Heart right ventricle (tissue), 16 donors: Measurements from ENCODE around the gene DLGAP1. TPM values are rescaled to one million over a fixed set of nuclear protein-coding genes. Genes with fewer than 3 reads are reported as not detected.

Source experiments
- ATAC-seq, 8 donors: fragments of 200-7000 bp; cut with Tn5 transposase; one replicate each; pipeline ENCODE4 v1.9.1; 2020; ENCODE audit warnings: mild to moderate bottlenecking in 8 of 8, moderate library complexity in 8 of 8, moderate number of reproducible peaks in 1 of 8
- DNase-seq, 2 donors: peaks; one replicate each; pipeline ENCODE4 v3.0.0-alpha.2; 2020
- H3K27ac ChIP-seq, 10 donors: fragments of 200-600 bp; sonication (generic) in 2 of 10; one replicate each; pipeline versions ENCODE4 v1.5.0 to v1.8.0; 2020 to 2022; ENCODE audit warnings: mild to moderate bottlenecking in 3 of 10
- H3K27me3 ChIP-seq, 7 donors: fragments of 200-600 bp; one replicate each; pipeline ENCODE4 v1.8.0; 2021 to 2022; ENCODE audit warnings: mild to moderate bottlenecking in 2 of 7
- H3K36me3 ChIP-seq, 9 donors: fragments of 200-600 bp; sonication (generic) in 1 of 9; one replicate each; pipeline versions ENCODE4 v1.5.0 to v1.8.0; 2020 to 2022; ENCODE audit warnings: mild to moderate bottlenecking in 2 of 9
- H3K4me1 ChIP-seq, 9 donors: fragments of 200-600 bp; sonication (generic) in 1 of 9; one replicate each; pipeline versions ENCODE4 v1.5.0 to v1.8.0; 2020 to 2022; ENCODE audit warnings: mild to moderate bottlenecking in 4 of 9
- H3K4me3 ChIP-seq, 10 donors: fragments of 200-600 bp; sonication (generic) in 2 of 10; one replicate each; pipeline versions ENCODE4 v1.5.0 to v1.8.0; 2020 to 2022; ENCODE audit warnings: mild to moderate bottlenecking in 7 of 10, moderate library complexity in 2 of 10
- H3K9me3 ChIP-seq, 11 donors: fragments of 200-600 bp in 10 of 11; sonication (generic) in 2 of 11; one replicate each; pipeline versions ENCODE4 v1.5.0 to v1.8.0; 2013 to 2022; ENCODE audit warnings: mild to moderate bottlenecking in 2 of 11, control low read depth in 1 of 11, moderate library complexity in 1 of 11
- WGBS, 2 donors: extraction: QIAGEN DNeasy Blood & Tissue Kit; methylation state at CpG; one replicate each; pipeline ENCODE4 v1.1.7; 2013; ENCODE audit warnings: inconsistent platforms in 1 of 2; 5-methylcytosine and 5-hydroxymethylcytosine counted together
- intact Hi-C, 10 donors: fragments of 100-400 bp; cut with DNase I; formaldehyde crosslinking; loops; one replicate each; pipeline versions ENCODE4 v1.11.1 to v1.14.2; 2022
- polyA plus RNA-seq, 2 donors: library from polyadenylated mRNA; stranded (reverse); fragments of 200-250 nt; gene quantifications; one replicate each; pipeline ENCODE4 v1.2.3, GENCODE V29; 2013
- total RNA-seq, 10 donors: library from RNA; stranded (reverse); fragmentation: NEBNext Ultra II Directional in 3 of 10; extraction: Animal tissue kit (Norgen Biotek cat#: 25700) in 3 of 10; gene quantifications; one replicate each; pipeline versions ENCODE4 v1.2.1 to v1.2.4, GENCODE V29; 2021 to 2023
- TF ChIP-seq, protein P1 (sequence below), 9 donors: fragments of 200-600 bp; sonication (generic) in 2 of 9; IDR thresholded peaks; one replicate each; pipeline versions ENCODE4 v1.5.0 to v1.8.0; 2021 to 2022; ENCODE audit warnings: antibody characterized with exemption in 9 of 9, mild to moderate bottlenecking in 5 of 9, moderate library complexity in 1 of 9
- donor health status: Arrhythmogenic right ventricular cardiomyopathy.
- donor health status: ischemic (EF 13 %, LVEDD 7.1; RV severe dilation, severe dysfunction).
- donor health status: healthy with polysubstance abuse.
- donor health status: DM: no; HTN: yes; CAD: no.
- donor health status: DM: no; HTN: no; CAD: no.
- donor health status: ischemic (EF 25% LVEDD 6.9; RV normal size, moderate dysfunction).
- donor health status: ischemic (EF 25% LVEDD 5.7; RV mildly dilated, moderate dysfunction).
- donor health status: healthy.
- donor health status: DM: yes; HTN: yes; CAD: no.
- donor health status: Ischemic cardiomyopathy.
- donor health status: ischemic (EF 35%, LVEDD 5.7; RV mildly dilated, moderate dysfunction).
- donor health status: nonischemic (EF 11% LVEDD 7.7; RV severe dilation, severe dysfunction).
- donor health status: DM: yes; HTN: yes; CAD: no.
- donor health status: PGD.
- donor health status: ischemic (EF 29% LVEDD 5.4; RV normal size, mild dysfunction).
- donor health status: nonischemic (EF 23%, LVEDD 6.1; RV moderate dilation, normal function).

DLGAP1 gene
- total and polyA plus RNA-seq, 12 donors: 0.07 to 7.2 (median 1.0) TPM; not detected in 2

DNA sequence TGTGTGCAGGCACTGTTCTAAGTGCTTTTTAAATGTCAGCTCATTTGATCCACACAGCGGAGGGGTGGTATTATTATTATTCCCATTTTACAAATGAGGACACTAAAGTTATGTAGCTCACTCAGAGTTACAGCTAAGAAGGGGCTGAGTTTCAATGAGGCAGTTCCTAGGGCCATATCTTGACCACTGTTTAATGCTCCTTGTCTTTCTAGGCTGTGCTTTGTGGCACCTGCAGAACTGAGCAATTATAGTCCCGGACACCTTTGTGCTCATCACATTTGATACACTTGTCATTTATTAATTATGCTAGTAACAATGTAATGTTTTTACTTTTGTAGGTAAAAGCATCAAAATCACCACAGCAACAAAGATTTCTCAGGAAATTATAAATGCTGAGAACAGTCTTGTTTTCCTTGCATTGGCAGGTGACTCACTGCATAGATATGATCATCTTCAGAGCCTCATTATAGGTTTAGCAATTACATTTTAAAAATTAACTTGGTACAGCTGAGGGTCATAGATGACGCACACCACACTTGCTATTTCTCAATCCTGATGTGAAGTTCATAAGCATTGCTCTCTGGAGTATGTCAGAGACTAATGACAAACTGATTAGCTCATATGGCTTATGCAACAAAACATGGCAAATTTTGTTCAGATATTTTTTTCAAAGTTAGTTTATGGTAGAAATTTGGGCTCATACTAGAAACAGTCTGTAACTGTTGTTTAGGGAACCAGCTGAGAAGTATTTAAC, 638.3 kb downstream of the DLGAP1 start:
- H3K27me3 ChIP-seq: no peaks in the 10 kb centered on the region
- no peak for DNase-seq
- H3K4me1 ChIP-seq: peaks cover 0 to 4% (median 0%) of the 10 kb centered on the region in 9 donors
- WGBS, 2 donors: 65 to 73% methylated on average over 3 of the region's 3 CpGs
- intact Hi-C loops: loop anchor here in 1 of 10 donors (10.0 kb wide), 1 partner anchor 72 kb away; no protein-coding TSS in a partner anchor
- H3K4me3 ChIP-seq: no peak overlapping the region
- TF ChIP-seq, protein P1, sequence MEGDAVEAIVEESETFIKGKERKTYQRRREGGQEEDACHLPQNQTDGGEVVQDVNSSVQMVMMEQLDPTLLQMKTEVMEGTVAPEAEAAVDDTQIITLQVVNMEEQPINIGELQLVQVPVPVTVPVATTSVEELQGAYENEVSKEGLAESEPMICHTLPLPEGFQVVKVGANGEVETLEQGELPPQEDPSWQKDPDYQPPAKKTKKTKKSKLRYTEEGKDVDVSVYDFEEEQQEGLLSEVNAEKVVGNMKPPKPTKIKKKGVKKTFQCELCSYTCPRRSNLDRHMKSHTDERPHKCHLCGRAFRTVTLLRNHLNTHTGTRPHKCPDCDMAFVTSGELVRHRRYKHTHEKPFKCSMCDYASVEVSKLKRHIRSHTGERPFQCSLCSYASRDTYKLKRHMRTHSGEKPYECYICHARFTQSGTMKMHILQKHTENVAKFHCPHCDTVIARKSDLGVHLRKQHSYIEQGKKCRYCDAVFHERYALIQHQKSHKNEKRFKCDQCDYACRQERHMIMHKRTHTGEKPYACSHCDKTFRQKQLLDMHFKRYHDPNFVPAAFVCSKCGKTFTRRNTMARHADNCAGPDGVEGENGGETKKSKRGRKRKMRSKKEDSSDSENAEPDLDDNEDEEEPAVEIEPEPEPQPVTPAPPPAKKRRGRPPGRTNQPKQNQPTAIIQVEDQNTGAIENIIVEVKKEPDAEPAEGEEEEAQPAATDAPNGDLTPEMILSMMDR (IDR thresholded peaks at IDR 0.05): no peak
- no peak overlapping the region for H3K27ac ChIP-seq
- H3K36me3 ChIP-seq: no peaks in the 10 kb centered on the region
- ATAC-seq: peak in 1 of 8 donors; percentile 81
- H3K9me3 ChIP-seq: no peaks in the 10 kb centered on the region

DNA sequence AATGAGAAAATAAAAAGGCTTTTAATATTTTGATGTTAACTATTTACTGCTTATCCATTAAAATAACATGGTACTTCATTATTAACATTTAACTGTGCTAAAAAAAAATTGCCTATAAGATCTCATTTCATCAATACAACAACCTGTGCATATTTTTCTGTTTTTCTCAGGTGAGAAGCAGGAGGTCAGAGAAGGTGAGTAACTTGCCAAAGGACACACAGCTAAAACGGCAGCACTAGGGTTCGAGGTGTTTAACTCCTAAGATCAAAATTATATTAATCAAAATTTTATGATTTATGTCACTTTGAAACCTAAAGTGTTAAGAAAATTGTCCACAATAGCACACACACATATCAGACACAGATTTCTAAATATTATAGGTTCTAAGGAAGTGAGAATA, 639.1 kb downstream of the DLGAP1 start:
- peaks cover 0 to 4% (median 0%) of the 10 kb centered on the region in 9 donors for H3K4me1 ChIP-seq
- DNase-seq: no peak
- no peaks in the 10 kb centered on the region for H3K27me3 ChIP-seq
- no peaks in the 10 kb centered on the region for H3K9me3 ChIP-seq
- H3K27ac ChIP-seq: no peak overlapping the region
- no peak overlapping the region for H3K4me3 ChIP-seq
- no peaks in the 10 kb centered on the region for H3K36me3 ChIP-seq
- intact Hi-C loops: loop anchor here in 1 of 10 donors (10.0 kb wide), 1 partner anchor 71 kb away; no protein-coding TSS in a partner anchor
- TF ChIP-seq, protein P1 (IDR thresholded peaks at IDR 0.05): no peak
- no peak for ATAC-seq
- WGBS, 2 donors: 80 to 81% methylated on average over 2 of the region's 2 CpGs

DNA sequence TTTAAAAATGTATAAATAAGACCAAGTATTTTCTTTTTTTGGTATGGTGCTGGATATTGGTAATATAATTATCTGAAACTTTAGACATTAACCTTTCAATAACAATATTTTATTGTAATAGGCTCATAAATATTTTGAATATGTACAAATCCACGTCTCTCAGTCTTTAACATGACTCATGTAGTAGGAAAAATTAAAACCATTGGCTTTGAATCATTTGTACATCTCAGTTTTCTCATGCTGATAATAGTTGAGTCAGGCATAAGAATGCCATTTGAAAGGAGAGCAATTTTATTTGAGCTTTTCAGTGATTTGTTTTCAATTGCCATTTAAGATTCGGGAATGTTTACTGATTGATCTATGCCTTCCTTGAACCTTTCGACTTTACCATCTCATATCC, 640.3 kb downstream of the DLGAP1 start:
- TF ChIP-seq, protein P1 (IDR thresholded peaks at IDR 0.05): no peak
- H3K4me1 ChIP-seq: peaks cover 0 to 4% (median 0%) of the 10 kb centered on the region in 9 donors
- H3K27ac ChIP-seq: no peak overlapping the region
- no peaks in the 10 kb centered on the region for H3K9me3 ChIP-seq
- no peaks in the 10 kb centered on the region for H3K27me3 ChIP-seq
- DNase-seq: no peak
- H3K4me3 ChIP-seq: no peak overlapping the region
- intact Hi-C loops: loop anchor here in 1 of 10 donors (10.0 kb wide), 1 partner anchor 70 kb away; no protein-coding TSS in a partner anchor
- no peaks in the 10 kb centered on the region for H3K36me3 ChIP-seq
- no peak for ATAC-seq
- whole genome bisulfite sequencing, 2 donors: 82 to 95% methylated on average over 3 of the region's 3 CpGs

DNA sequence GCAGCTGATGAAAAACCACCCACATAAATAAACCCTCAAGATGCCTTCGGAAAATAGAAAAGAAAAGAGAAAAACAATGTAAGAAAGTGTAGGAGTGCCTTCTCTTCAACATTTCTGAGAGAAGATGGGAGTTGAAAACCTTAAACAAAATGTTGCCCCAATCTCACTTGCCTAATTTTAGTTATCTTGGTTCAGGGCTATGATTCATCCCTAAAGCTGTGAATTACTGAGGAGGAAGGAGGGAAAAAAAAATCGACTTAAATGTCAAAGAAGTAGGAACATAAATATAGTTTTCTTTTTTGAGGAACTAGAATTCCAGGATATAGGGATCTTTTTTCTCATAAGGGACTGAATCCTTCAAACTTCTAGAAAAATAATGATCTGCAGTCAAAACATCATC, 644.8 kb downstream of the DLGAP1 start:
- TF ChIP-seq, protein P1 (IDR thresholded peaks at IDR 0.05): no peak
- H3K9me3 ChIP-seq: no peaks in the 10 kb centered on the region
- H3K27ac ChIP-seq: no peak overlapping the region
- H3K4me1 ChIP-seq: no peaks in the 10 kb centered on the region
- WGBS, 2 donors: 68 to 80% methylated on average over 2 of the region's 2 CpGs
- intact Hi-C loops: loop anchor here in 1 of 10 donors (10.0 kb wide), 1 partner anchor 65 kb away; no protein-coding TSS in a partner anchor
- H3K27me3 ChIP-seq: peaks cover 0 to 7% (median 0%) of the 10 kb centered on the region in 7 donors
- no peaks in the 10 kb centered on the region for H3K36me3 ChIP-seq
- no peak overlapping the region for H3K4me3 ChIP-seq
- ATAC-seq: no peak
- no peak for DNase-seq
